K562 (cell line): ENCODE data around the gene SAMD8. TPM values are rescaled to one million over a fixed set of nuclear protein-coding genes. Genes with fewer than 3 reads are reported as not detected.
"Not testable (repeated sequence)": the region's sequence is repeated elsewhere in the genome, so short reads cannot be mapped to it uniquely, and the experiment has no call there.

ENCODE experiments used
- ATAC-seq: fragments of 200-7000 bp; cut with Tn5 transposase; 3 replicates; pipeline ENCODE4 v1.9.1; 2020; ENCODE audit warnings: moderate library complexity
- BruUV-seq: library from RNA; stranded (reverse); fragments of 400-500 nt; replicated peaks from 2 replicates; lab custom pipeline; 2021; lab: Mats Ljungman, UMichigan
- CTCF ChIA-PET: fragments of 300-600 bp; formaldehyde crosslinking; extraction: SDS; loops from one replicate; lab custom pipeline; 2021; ENCODE audit warnings: low intra/inter-chr PET ratio; lab: Yijun Ruan, JAX
- POLR2A ChIA-PET: fragments of 300-600, 350-650 bp; sonication (Branson Sonifier 250); formaldehyde crosslinking; extraction: SDS; loops from one replicate; lab custom pipeline; 2021; ENCODE audit warnings: antibody characterized with exemption, inconsistent platforms; lab: Yijun Ruan, JAX
- DNase-seq, 4 experiments: peaks; one replicate each; pipeline versions ENCODE4 v3.0.0 to v3.0.0-alpha.2; 2011 to 2018; ENCODE audit warnings: low spot score in 3 of 4, mixed read lengths in 3 of 4; ENCODE audit errors: extremely low read depth in 1 of 4
- FAIRE-seq: peaks from 2 replicates; lab custom pipeline; 2011; peaks lifted over from hg19 to GRCh38; lab: Jason Lieb, UNC
- H2AFZ ChIP-seq: 2 replicates; pipeline ENCODE4 v1.6.0; 2011; ENCODE audit warnings: low read depth, low read length, control low read depth, inconsistent platforms
- H3K27ac ChIP-seq: fragments of 200-600 bp; 3 replicates; pipeline ENCODE4 v1.8.0; 2011; ENCODE audit warnings: low read depth, mild to moderate bottlenecking, control low read depth, inconsistent platforms, low read length, moderate library complexity, mixed read lengths; ENCODE audit errors: extremely low read depth
- H3K27me3 ChIP-seq, 2 experiments: fragments of 300-600 bp in 1 of 2; 2 replicates in 1 of 2; 3 replicates in 1 of 2; pipeline versions ENCODE4 v1.6.0 to v1.8.0; 2011; ENCODE audit warnings: inconsistent platforms in 2 of 2, low read length in 2 of 2, mild to moderate bottlenecking in 1 of 2, mixed read lengths in 1 of 2, moderate library complexity in 1 of 2; ENCODE audit not compliant: control insufficient read depth in 2 of 2, insufficient read depth in 2 of 2
- H3K36me3 ChIP-seq: fragments of 300-600 bp; 3 replicates; pipeline ENCODE4 v1.8.0; 2011; ENCODE audit warnings: mild to moderate bottlenecking, low read length, inconsistent platforms; ENCODE audit not compliant: control insufficient read depth, insufficient read depth
- H3K4me1 ChIP-seq, 2 experiments: fragments of 200-600 bp in 1 of 2; replicated peaks in 1 of 2; 2 replicates in 1 of 2; 3 replicates in 1 of 2; pipeline versions ENCODE4 v1.5.1 to v1.8.0; 2011; ENCODE audit warnings: inconsistent platforms in 2 of 2, low read length in 2 of 2, mild to moderate bottlenecking in 1 of 2, mixed read lengths in 1 of 2, moderate library complexity in 1 of 2; ENCODE audit not compliant: control insufficient read depth in 2 of 2, insufficient read depth in 2 of 2
- H3K4me2 ChIP-seq: 2 replicates; pipeline ENCODE4 v1.6.1; 2011; ENCODE audit warnings: low read length, control low read depth, inconsistent platforms, mixed read lengths; ENCODE audit not compliant: insufficient read depth
- H3K4me3 ChIP-seq: fragments of 200-600 bp; sonication (generic), shearing (Covaris generic); 2 replicates; pipeline ENCODE4 v1.5.1; 2016; ENCODE audit warnings: control low read depth, inconsistent platforms
- H3K79me2 ChIP-seq: fragments of 200-600 bp; 3 replicates; pipeline ENCODE4 v1.8.0; 2011; ENCODE audit warnings: low read length, inconsistent platforms; ENCODE audit not compliant: control insufficient read depth, insufficient read depth
- H3K9ac ChIP-seq, 2 experiments: 2 replicates each; pipeline versions ENCODE4 v1.6.0 to v1.6.1; 2011; ENCODE audit warnings: low read depth in 2 of 2, low read length in 2 of 2, control low read depth in 1 of 2, inconsistent platforms in 1 of 2, mild to moderate bottlenecking in 1 of 2, mixed read lengths in 1 of 2; ENCODE audit not compliant: insufficient read depth in 1 of 2
- H3K9me1 ChIP-seq: one replicate; pipeline ENCODE4 v1.6.0; 2011; ENCODE audit warnings: inconsistent platforms, mild to moderate bottlenecking, low read length, moderate library complexity; ENCODE audit not compliant: control insufficient read depth, insufficient read depth
- H3K9me3 ChIP-seq: replicated peaks from 2 replicates; pipeline ENCODE4 v1.5.1; 2011; ENCODE audit warnings: low read depth, low read length, inconsistent platforms; ENCODE audit not compliant: control insufficient read depth, insufficient read depth
- H4K20me1 ChIP-seq: replicated peaks from 2 replicates; pipeline ENCODE4 v1.6.1; 2011; ENCODE audit warnings: low read length, inconsistent platforms, mixed read lengths; ENCODE audit not compliant: control insufficient read depth, insufficient read depth
- EGR1 ChIP-seq: fragments of 450-650 bp; conservative IDR thresholded peaks from 2 replicates; pipeline ENCODE4 v1.6.1; 2017; ENCODE audit warnings: mild to moderate bottlenecking
- HLTF ChIP-seq: fragments of 450-650 bp; IDR thresholded peaks from 2 replicates; pipeline ENCODE4 v1.6.1; 2016
- MLLT1 ChIP-seq, 2 experiments: fragments of 450-650 bp; IDR thresholded peaks; 2 replicates each; pipeline ENCODE4 v1.6.1; 2016
- YBX1 ChIP-seq: fragments of 450-650 bp; IDR thresholded peaks from 2 replicates; pipeline ENCODE4 v1.7.1; 2016; ENCODE audit warnings: mild to moderate bottlenecking
- ZBTB33 ChIP-seq: sonication (generic); formaldehyde crosslinking; IDR thresholded peaks from 2 replicates; pipeline ENCODE4 v1.8.1; 2023; ENCODE audit warnings: mild to moderate bottlenecking, missing genetic modification reagents
- ZNF384 ChIP-seq: IDR thresholded peaks from 2 replicates; pipeline ENCODE4 v1.6.1; 2012; ENCODE audit warnings: low read depth, low read length, improper control_type of control experiment
- WGBS: fragments of 100-300 bp; shearing (Covaris generic); methylation state at CpG from one replicate; pipeline ENCODE4 v1.1.6; 2016; ENCODE audit warnings: low coverage, mixed read lengths; ENCODE audit not compliant: insufficient coverage; ENCODE audit errors: missing lambda C conversion rate; 5-methylcytosine and 5-hydroxymethylcytosine counted together
- in situ Hi-C: fragments of 300-500 bp; cut with MboI; formaldehyde crosslinking; loops from 4 replicates; pipeline ENCODE4 v1.15.0; 2018; ENCODE audit warnings: inconsistent platforms, mixed read lengths
- intact Hi-C: fragments of 100-400 bp; cut with micrococcal nuclease; formaldehyde crosslinking; loops from 2 replicates; pipeline ENCODE4 v1.14.2; 2022
- polyA plus RNA-seq, 8 experiments: library from polyadenylated mRNA; depleted of rRNA in 4 of 8; stranded (reverse) in 5 of 8; unstranded in 3 of 8; fragments of >200 nt; fragmentation: Nextera tagmentation in 2 of 8; fragmentation: Illumina TruSeq in 1 of 8; extraction: Ambion mirVana in 2 of 8; extraction: Trizol in 1 of 8; gene quantifications; 2 replicates each; pipeline versions ENCODE4 v1.2.1 to v1.2.3, GENCODE V29; 2011 to 2014; ENCODE audit warnings: inconsistent platforms in 1 of 8, missing spikeins in 1 of 8
- total RNA-seq, 7 experiments: library from RNA; depleted of rRNA in 6 of 7; stranded (reverse); fragments of >200 nt in 6 of 7; fragmentation: Illumina TruSeq in 2 of 7; extraction: Trizol in 2 of 7; gene quantifications; 2 replicates each; pipeline versions ENCODE4 v1.2.1 to v1.2.3, GENCODE V29; 2011 to 2021; ENCODE audit warnings: low replicate concordance in 1 of 7

SAMD8 gene
- total and polyA plus RNA-seq, 9 of the 15 experiments (the other 6 are each of a cell fraction or from before 2014, with no cell fraction given) = 2.7 to 16.1 (median 6.2) TPM

- 46% methylated on average over 12 of the region's 14 CpGs for WGBS
- Histone ChIP-seq H2AFZ (peak overlapping the region; percentile 73), H3K4me1 (peaks cover 32 to 41% of the 10 kb centered on the region in 2 experiments), H3K79me2 (peaks cover 12% of the 10 kb centered on the region), H3K9ac (peak overlapping the region in 1 of 2 experiments; percentile 4; a peak in 1 of 4 replicates), H3K4me2 (peak overlapping the region; percentile 49)
- H3K9me1 ChIP-seq, H3K27ac ChIP-seq, H3K9me3 ChIP-seq, BruUV-seq, FAIRE-seq, H3K27me3 ChIP-seq, H3K4me3 ChIP-seq, CTCF ChIA-PET, H4K20me1 ChIP-seq, intact Hi-C loops, H3K36me3 ChIP-seq, in situ Hi-C loops, DNase-seq, ATAC-seq: not testable (repeated sequence)
- POLR2A ChIA-PET = interaction anchor here (0.9 to 8.9 kb wide), 6 partner anchors 11 to 45 kb away, joined by 3 to 74 read pairs (median 4); no protein-coding TSS in a partner anchor
- TF ChIP-seq YBX1 (0 out of 2 replicates have a peak, but pooled peaks have one; percentile 28), ZBTB33 (CRISPR knock-in tag) (0 out of 2 replicates have a peak, but pooled peaks have one; percentile 26), MLLT1 (IDR thresholded peaks at IDR 0.05) (0 out of 4 replicates have a peak, but pooled peaks of 1 of the 2 experiments have one; percentile 38), EGR1 (peak; percentile 45), HLTF (0 out of 2 replicates have a peak, but pooled peaks have one; percentile 29), ZNF384 (peak; percentile 57; the same call in 1 of the 2 replicates)
Observed at GRCh38 chr10:75206638-75207037, 95.2 kb downstream of the SAMD8 start.
